Measurements from ENCODE around the gene ZNF354B. TPM values are rescaled to one million over a fixed set of nuclear protein-coding genes. Genes with fewer than 3 reads are reported as not detected.

The ZNF354B gene
- total and polyA plus RNA-seq, 2 of the 8 experiments (the other 6 are each of a cell fraction or from before 2014, with no cell fraction given), result 5.0 to 10.8 TPM

GRCh38 chr5:178826216-178826615, 33.5 kb upstream of the ZNF354B start:
- CTCF ChIA-PET (ENCODE audit: partially characterized antibody), result interaction anchor here (0.6 to 1.9 kb wide), 8 partner anchors 10 to 716 kb away, joined by 3 to 4 read pairs (median 4); no protein-coding TSS in a partner anchor

More at GRCh38 chr5:178826216-178826615, 33.5 kb upstream of the ZNF354B start:
- no peak overlapping the region for H4K5ac ChIP-seq (ENCODE audit: insufficient read length, low read depth, low read length)
- H3K9ac ChIP-seq (replicated peaks in 1 of 4; ENCODE audit: extremely low read depth in 1 of 4, low read depth in 3 of 4, low read length in 3 of 4), result no peak overlapping the region
- no peaks in the 10 kb centered on the region for H3K23me2 ChIP-seq (ENCODE audit: low read depth, low read length)
- no peak overlapping the region for H3K4me3 ChIP-seq (ENCODE audit: extremely low read depth in 1 of 4, insufficient read depth in 2 of 4, low read depth in 3 of 4, low read length in 4 of 4)
- H3K27ac ChIP-seq (ENCODE audit: low read depth, low read length), result no peak overlapping the region
- no peak overlapping the region for H4K91ac ChIP-seq (replicated peaks; ENCODE audit: insufficient read length, low read length)
- no peak overlapping the region for H2BK120ac ChIP-seq (replicated peaks; ENCODE audit: low read depth, low read length)
- H2AFZ ChIP-seq (ENCODE audit: low read length), result 0 out of 2 replicates have a peak overlapping the region, but pooled peaks have one; percentile 46
- H3K56ac ChIP-seq (replicated peaks; ENCODE audit: insufficient read length, low read depth, low read length), result no peak overlapping the region
- no peak overlapping the region for H3K18ac ChIP-seq (ENCODE audit: extremely low read depth, low read length)
- no peaks in the 10 kb centered on the region for H3K79me1 ChIP-seq (ENCODE audit: low read depth, low read length)
- H3K36me3 ChIP-seq (ENCODE audit: control insufficient read depth in 2 of 4, insufficient read depth in 4 of 4, low read length in 3 of 4), result no peaks in the 10 kb centered on the region
- no peaks in the 10 kb centered on the region for H3K79me2 ChIP-seq (ENCODE audit: control insufficient read depth in 1 of 2, insufficient read depth in 2 of 2, low read length in 2 of 2)
- no peak overlapping the region for H3K14ac ChIP-seq (ENCODE audit: insufficient read length)
- TF ChIP-seq SRF (IDR thresholded peaks at IDR 0.05; ENCODE audit: low read depth, low read length), result no peak
- no peak for TF ChIP-seq NRF1 (IDR thresholded peaks at IDR 0.05; ENCODE audit: low read depth, low read length)
- no peak for TF ChIP-seq SIRT6 (IDR thresholded peaks at IDR 0.05; ENCODE audit: low read length)
- H2AK5ac ChIP-seq (ENCODE audit: low read depth, low read length), result no peak overlapping the region
- no peak overlapping the region for H2BK5ac ChIP-seq (ENCODE audit: low read depth, low read length)
- no peak overlapping the region for H4K8ac ChIP-seq (ENCODE audit: extremely low read depth, insufficient read depth, low read length)
- H2BK20ac ChIP-seq (ENCODE audit: low read length), result no peak overlapping the region
- POLR2A ChIA-PET (ENCODE audit: partially characterized antibody), result interaction anchor here (1.3 kb wide), 1 partner anchor 9 kb away, joined by 6 read pairs; no protein-coding TSS in a partner anchor
- DNase-seq (ENCODE audit: low read depth in 1 of 2, low spot score in 2 of 2) (no peak), FAIRE-seq (no peak)
- no peaks in the 10 kb centered on the region for H4K20me1 ChIP-seq (replicated peaks in 1 of 2; ENCODE audit: control insufficient read depth in 1 of 2, insufficient read depth in 2 of 2, low read length in 2 of 2)
- no peak overlapping the region for H2BK12ac ChIP-seq (ENCODE audit: low read depth, low read length)
- no peaks in the 10 kb centered on the region for H3K4me1 ChIP-seq (replicated peaks in 1 of 4; ENCODE audit: control insufficient read depth in 3 of 4, insufficient read depth in 4 of 4, low read length in 3 of 4)
- peaks cover 0 to 16% of the 10 kb centered on the region in 2 experiments; a peak in 2 of 4 replicates for H3K9me3 ChIP-seq (ENCODE audit: insufficient read depth in 2 of 2, low read depth in 1 of 2, low read length in 1 of 2)
- no peak overlapping the region for H3K23ac ChIP-seq (ENCODE audit: insufficient read length)
- 85% methylated on average over 2 of the region's 2 CpGs; no CpG with 5 or more reads in 1 of the 2 experiments for WGBS, 2 experiments (ENCODE audit: extremely low coverage in 1 of 2, insufficient coverage in 1 of 2, insufficient read length in 1 of 2, insufficient replicate concordance in 2 of 2, low coverage in 1 of 2, low lambda C conversion rate in 2 of 2, missing lambda C conversion rate in 1 of 2)
- H3K4ac ChIP-seq (replicated peaks; ENCODE audit: insufficient read length, low read depth, low read length), result no peak overlapping the region
- no peaks in the 10 kb centered on the region for H3K27me3 ChIP-seq (replicated peaks in 1 of 4; ENCODE audit: control insufficient read depth in 3 of 4, extremely low read depth in 1 of 4, insufficient read depth in 3 of 4, low read length in 3 of 4)
- no peak overlapping the region for H3K4me2 ChIP-seq (ENCODE audit: insufficient read depth in 1 of 2, low read depth in 2 of 2, low read length in 2 of 2)
- H2BK15ac ChIP-seq (ENCODE audit: low read length), result no peak overlapping the region

All from H1 (cell line).